Measurements from ENCODE around the gene CDC45.
A peak's percentile ranks its signal among the peaks of the same experiment; 100 is the strongest.

The CDC45 gene

DNA sequence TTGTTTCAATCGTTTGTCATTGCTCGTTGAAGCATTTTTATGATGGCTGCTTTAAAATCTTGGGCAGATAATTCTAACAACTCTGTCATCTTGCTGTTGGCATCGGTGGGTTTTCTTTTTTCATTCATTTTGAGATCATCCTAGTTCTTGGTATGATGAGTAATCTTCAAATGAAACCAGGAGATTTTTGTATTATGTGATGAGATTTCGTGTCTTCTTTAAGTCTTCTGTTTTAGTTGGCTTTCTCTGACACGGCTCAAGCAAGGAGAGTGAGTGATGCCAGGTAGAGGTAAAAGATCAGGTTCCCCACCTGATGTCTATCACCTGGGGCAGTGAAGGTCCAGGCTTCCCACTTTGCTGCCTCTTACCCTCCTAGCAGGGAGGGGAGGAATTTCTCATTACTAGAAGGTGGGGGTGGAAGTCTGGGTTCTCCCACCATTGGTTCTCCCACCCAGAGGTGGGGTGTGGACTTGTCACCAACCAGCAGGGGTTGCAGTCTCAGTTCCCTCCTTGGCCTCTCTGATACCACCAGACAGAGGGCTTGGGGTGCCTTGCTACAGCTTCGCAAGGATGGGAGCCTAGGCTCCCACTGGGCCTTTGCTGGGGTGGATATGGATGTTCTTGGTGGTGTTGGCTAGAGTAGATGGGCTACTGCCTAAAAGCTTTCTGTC lies 12.9 kb downstream of the CDC45 start:
- Histone ChIP-seq H3K27ac (no peak overlapping the region), H3K4me3 (ENCODE audit: low read depth, low read length) (no peak overlapping the region), H3K27me3 (replicated peaks) (no peaks in the 10 kb centered on the region), H3K36me3 (replicated peaks) (no peaks in the 10 kb centered on the region)
- TF ChIP-seq, protein P1, sequence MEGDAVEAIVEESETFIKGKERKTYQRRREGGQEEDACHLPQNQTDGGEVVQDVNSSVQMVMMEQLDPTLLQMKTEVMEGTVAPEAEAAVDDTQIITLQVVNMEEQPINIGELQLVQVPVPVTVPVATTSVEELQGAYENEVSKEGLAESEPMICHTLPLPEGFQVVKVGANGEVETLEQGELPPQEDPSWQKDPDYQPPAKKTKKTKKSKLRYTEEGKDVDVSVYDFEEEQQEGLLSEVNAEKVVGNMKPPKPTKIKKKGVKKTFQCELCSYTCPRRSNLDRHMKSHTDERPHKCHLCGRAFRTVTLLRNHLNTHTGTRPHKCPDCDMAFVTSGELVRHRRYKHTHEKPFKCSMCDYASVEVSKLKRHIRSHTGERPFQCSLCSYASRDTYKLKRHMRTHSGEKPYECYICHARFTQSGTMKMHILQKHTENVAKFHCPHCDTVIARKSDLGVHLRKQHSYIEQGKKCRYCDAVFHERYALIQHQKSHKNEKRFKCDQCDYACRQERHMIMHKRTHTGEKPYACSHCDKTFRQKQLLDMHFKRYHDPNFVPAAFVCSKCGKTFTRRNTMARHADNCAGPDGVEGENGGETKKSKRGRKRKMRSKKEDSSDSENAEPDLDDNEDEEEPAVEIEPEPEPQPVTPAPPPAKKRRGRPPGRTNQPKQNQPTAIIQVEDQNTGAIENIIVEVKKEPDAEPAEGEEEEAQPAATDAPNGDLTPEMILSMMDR (IDR thresholded peaks at IDR 0.05; ENCODE audit: low read depth, low read length, missing control alignments) = no peak
- in situ Hi-C loops (cut with HindIII; ENCODE audit: low pct_ligation_motif_present, low sequenced_read_pairs) = no loop called here
- DNase-seq = no peak

DNA sequence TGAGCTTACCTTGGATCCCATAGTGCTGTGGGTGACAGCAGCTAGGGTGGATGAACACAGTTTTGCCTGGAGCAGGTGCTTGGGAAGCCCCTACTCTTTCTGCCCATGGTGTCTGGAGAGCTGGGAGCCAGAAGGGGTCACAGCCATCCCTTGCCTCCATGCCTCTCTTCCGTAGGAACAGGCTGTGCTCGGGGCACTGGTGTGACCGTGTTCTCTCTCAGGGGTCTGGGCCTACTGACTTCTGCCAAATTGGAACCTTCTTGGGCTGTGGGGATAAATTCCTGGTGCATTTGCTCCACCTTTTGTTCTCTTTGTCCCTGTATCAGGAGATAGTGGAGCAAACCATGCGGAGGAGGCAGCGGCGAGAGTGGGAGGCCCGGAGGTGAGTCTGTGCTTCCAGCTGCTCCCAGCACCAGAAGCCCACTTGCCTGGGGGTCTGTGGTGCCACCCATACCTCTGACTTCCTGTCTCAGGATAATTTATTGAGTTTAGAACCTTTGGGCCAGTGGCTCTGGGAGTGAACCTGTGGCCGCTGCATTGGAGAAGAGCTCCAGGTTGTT lies 14.4 kb downstream of the CDC45 start:
- no peak for DNase-seq
- Histone ChIP-seq H3K4me3 (ENCODE audit: low read depth, low read length) (no peak overlapping the region), H3K27ac (no peak overlapping the region), H3K27me3 (replicated peaks) (no peaks in the 10 kb centered on the region), H3K36me3 (replicated peaks) (no peaks in the 10 kb centered on the region)
- TF ChIP-seq, protein P1 (IDR thresholded peaks at IDR 0.05; ENCODE audit: low read depth, low read length, missing control alignments) = no peak
- in situ Hi-C loops (cut with HindIII; ENCODE audit: low pct_ligation_motif_present, low sequenced_read_pairs) = no loop called here

DNA sequence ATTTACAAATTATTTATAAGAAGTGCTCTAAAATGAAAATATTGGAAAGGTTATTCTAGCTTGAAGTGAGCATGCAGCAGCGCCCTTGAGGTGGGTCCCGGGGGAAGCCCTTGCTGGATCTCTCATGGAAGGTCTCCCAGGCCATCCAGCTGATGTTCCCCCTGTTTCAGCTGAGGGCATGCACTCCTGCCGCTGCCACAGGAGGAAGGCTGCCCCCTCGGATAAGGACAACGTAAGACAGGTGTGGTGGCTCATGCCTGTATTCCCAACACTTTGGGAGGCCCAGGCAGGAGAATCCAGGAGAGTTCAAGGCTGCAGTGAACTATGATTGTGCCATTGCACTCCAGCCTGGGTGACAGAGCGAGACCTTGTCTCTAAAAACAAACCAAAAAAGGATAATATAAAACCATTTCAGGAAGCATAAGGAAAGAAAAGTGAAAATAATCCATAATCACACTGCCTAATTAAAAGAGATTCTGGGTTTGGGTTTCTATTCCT lies 15.0 kb downstream of the CDC45 start:
- H3K4me3 ChIP-seq (ENCODE audit: low read depth, low read length) = no peak overlapping the region
- DNase-seq = no peak
- no peaks in the 10 kb centered on the region for H3K27me3 ChIP-seq (replicated peaks)
- TF ChIP-seq, protein P1 (IDR thresholded peaks at IDR 0.05; ENCODE audit: low read depth, low read length, missing control alignments) = no peak
- no peaks in the 10 kb centered on the region for H3K36me3 ChIP-seq (replicated peaks)
- no peak overlapping the region for H3K27ac ChIP-seq
- in situ Hi-C loops (cut with HindIII; ENCODE audit: low pct_ligation_motif_present, low sequenced_read_pairs) = no loop called here

DNA sequence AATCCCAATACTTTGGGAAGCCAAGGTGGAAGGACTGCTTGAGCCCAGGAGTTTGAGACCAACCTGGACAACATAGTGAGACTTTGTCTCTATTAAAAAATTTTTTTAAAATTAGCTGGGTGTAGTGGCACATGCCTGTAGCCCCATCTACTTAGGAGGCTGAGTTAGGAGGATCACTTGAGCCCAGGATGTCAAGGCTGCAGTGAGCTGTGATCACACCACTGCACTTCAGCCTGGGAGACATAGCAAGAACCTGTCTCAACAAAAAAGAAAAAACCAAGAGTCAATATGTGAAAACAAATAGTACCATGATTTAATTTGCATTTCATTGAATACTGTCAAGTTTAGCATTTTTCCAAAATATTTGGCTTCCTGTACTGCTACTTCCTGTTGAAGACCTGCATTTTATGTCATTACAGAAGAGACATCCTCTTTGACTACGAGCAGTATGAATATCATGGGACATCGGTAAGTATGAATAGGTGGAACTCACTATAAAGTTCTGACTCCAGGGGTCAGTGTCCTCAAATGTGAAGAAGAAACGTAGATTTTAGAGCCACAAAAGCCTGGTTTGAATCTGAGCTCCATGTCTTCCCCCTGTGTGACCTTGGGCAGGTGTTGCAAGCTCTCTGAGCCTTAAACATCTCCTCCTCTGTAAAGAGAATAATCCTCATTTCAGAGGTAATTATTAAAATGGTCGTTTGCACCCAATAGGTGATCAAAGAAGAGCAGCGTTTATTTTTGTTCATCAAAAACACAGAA lies 16.0 kb downstream of the CDC45 start:
- in situ Hi-C loops (cut with HindIII; ENCODE audit: low pct_ligation_motif_present, low sequenced_read_pairs) = no loop called here
- H3K27ac ChIP-seq = no peak overlapping the region
- H3K4me3 ChIP-seq (ENCODE audit: low read depth, low read length) = no peak overlapping the region
- no peaks in the 10 kb centered on the region for H3K27me3 ChIP-seq (replicated peaks)
- TF ChIP-seq, protein P1 (IDR thresholded peaks at IDR 0.05; ENCODE audit: low read depth, low read length, missing control alignments) = peak; percentile 33
- peak; percentile 24 for DNase-seq
- H3K36me3 ChIP-seq (replicated peaks) = no peaks in the 10 kb centered on the region

DNA sequence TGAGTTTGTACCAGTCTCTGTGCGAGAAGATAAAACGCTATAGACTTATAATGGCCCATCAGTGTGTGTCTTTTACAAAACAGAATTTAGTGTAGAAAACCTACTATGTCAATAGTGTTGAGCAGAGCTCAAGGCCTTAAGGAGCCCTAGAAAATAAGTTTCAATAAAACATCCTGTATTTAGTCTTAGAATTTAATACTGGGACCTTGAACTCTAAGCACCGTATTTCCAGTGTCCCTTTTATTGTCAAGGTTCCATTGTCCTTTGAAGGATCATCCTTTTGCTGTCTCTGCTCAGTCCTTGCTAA lies 16.6 kb downstream of the CDC45 start:
- in situ Hi-C loops (cut with HindIII; ENCODE audit: low pct_ligation_motif_present, low sequenced_read_pairs) = no loop called here
- Histone ChIP-seq H3K4me3 (ENCODE audit: low read depth, low read length) (no peak overlapping the region), H3K27me3 (replicated peaks) (no peaks in the 10 kb centered on the region), H3K36me3 (replicated peaks) (no peaks in the 10 kb centered on the region), H3K27ac (no peak overlapping the region)
- no peak for DNase-seq
- TF ChIP-seq, protein P1 (IDR thresholded peaks at IDR 0.05; ENCODE audit: low read depth, low read length, missing control alignments) = no peak

All from brain microvascular endothelial cell (primary cell).